ENCODE results near the gene HGFAC. TPM values are rescaled to one million over a fixed set of nuclear protein-coding genes. Genes with fewer than 3 reads are reported as not detected.

The HGFAC gene
- total RNA-seq, 1 experiment from 2014 or later: 0.37 TPM

GRCh38 chr4:3426465-3427133 is 15.2 kb upstream of the HGFAC start:
- no peak overlapping the region for H2BK15ac ChIP-seq (ENCODE audit: low read depth, low read length)
- no peaks in the 10 kb centered on the region for H3K23me2 ChIP-seq (ENCODE audit: insufficient read length, low read depth, low read length, poor library complexity, severe bottlenecking)
- H4K8ac ChIP-seq (replicated peaks; ENCODE audit: insufficient read length, low read depth, low read length): no peak overlapping the region
- no peak overlapping the region for H3T11ph ChIP-seq (ENCODE audit: low read length)
- no peak overlapping the region for H3K9ac ChIP-seq (ENCODE audit: extremely low read depth, insufficient read length, low read length)
- H3K23ac ChIP-seq (ENCODE audit: insufficient read length, low read depth, low read length): no peak overlapping the region
- no peak overlapping the region for H3K56ac ChIP-seq (ENCODE audit: insufficient read length, low read depth, low read length)
- H2BK5ac ChIP-seq (ENCODE audit: insufficient read length, low read length): no peak overlapping the region
- H2AK5ac ChIP-seq (ENCODE audit: insufficient read length, low read length): no peak overlapping the region
- no peak for DNase-seq
- no peak overlapping the region; the same call in 1 of the 2 replicates for H3K4ac ChIP-seq (ENCODE audit: low read depth, low read length)
- no CpG with 5 or more reads among the region's 24 CpGs for WGBS (ENCODE audit: extremely low coverage, insufficient read length, low lambda C conversion rate)
- no peak overlapping the region for H2BK20ac ChIP-seq (ENCODE audit: low read depth, low read length, poor library complexity, severe bottlenecking)
- no peak overlapping the region for H3K14ac ChIP-seq (ENCODE audit: insufficient read depth, low read length)
- H3K79me2 ChIP-seq (ENCODE audit: insufficient read depth, low read length): no peaks in the 10 kb centered on the region
- Mint-ChIP-seq H3K27me3 (ENCODE audit: low read depth) (no peaks in the 10 kb centered on the region), H3K4me3 (no peak overlapping the region), H3K36me3 (ENCODE audit: insufficient read depth in 1 of 3, low read depth in 3 of 3) (peaks cover 3 to 11% (median 9%) of the 10 kb centered on the region in 3 experiments; a peak in 5 of 7 replicates), H3K9me3 (no peaks in the 10 kb centered on the region), H3K27ac (no peak overlapping the region), H3K4me1 (peaks cover 4 to 11% of the 10 kb centered on the region in 2 experiments; a peak in 3 of 4 replicates)
- no peaks in the 10 kb centered on the region for H3K4me1 ChIP-seq (ENCODE audit: insufficient read depth, low read length)
- no peak overlapping the region for H3K4me2 ChIP-seq (ENCODE audit: insufficient read depth, insufficient read length, low read length)
- H4K91ac ChIP-seq (ENCODE audit: insufficient read length, low read depth, low read length): no peak overlapping the region
- no peak overlapping the region for H3K18ac ChIP-seq (ENCODE audit: insufficient read length, low read depth, low read length)
- no peak overlapping the region for H2BK120ac ChIP-seq (ENCODE audit: low read depth, low read length, poor library complexity, severe bottlenecking)
- H4K20me1 ChIP-seq (ENCODE audit: control insufficient read depth, insufficient read depth, insufficient read length): no peaks in the 10 kb centered on the region
- no peaks in the 10 kb centered on the region for H3K79me1 ChIP-seq (ENCODE audit: insufficient read depth, low read depth, low read length, poor library complexity, severe bottlenecking)
- H2AFZ ChIP-seq (ENCODE audit: low read length): no peak overlapping the region
- no peak overlapping the region for H4K5ac ChIP-seq (ENCODE audit: insufficient read length, low read depth, low read length)
- H3K27me3 ChIP-seq (ENCODE audit: insufficient read depth, low read length): no peaks in the 10 kb centered on the region
- TF ChIP-seq CTCF (conservative IDR thresholded peaks at IDR 0.05): no peak
- no peak overlapping the region for H3K27ac ChIP-seq (ENCODE audit: insufficient read length, low read depth, low read length)
- no peak overlapping the region for H2BK12ac ChIP-seq (ENCODE audit: insufficient read length, low read depth, low read length)
- no peaks in the 10 kb centered on the region for H3K9me3 ChIP-seq (ENCODE audit: control insufficient read depth, low read depth, low read length)

Data from H9 (cell line).